Activated CD4-positive, alpha-beta memory T cell treated with anti-CD3 and anti-CD28 coated beads for 36 hours (primary cell): Measurements from ENCODE around the gene MAML2. TPM values are rescaled to one million over a fixed set of nuclear protein-coding genes. Genes with fewer than 3 reads are reported as not detected.

ENCODE experiments used
- CTCF ChIA-PET: fragments of 350-600 bp; sonication (Branson Sonifier 250); formaldehyde crosslinking; loops from one replicate; lab custom pipeline; 2021; ENCODE audit warnings: antibody characterized with exemption, inconsistent platforms; lab: Charles Lee
- POLR2A ChIA-PET: fragments of 350-600 bp; sonication (Branson Sonifier 250); formaldehyde crosslinking; loops from one replicate; lab custom pipeline; 2021; ENCODE audit warnings: antibody characterized with exemption; lab: Charles Lee
- DNase-seq: peaks from one replicate; pipeline ENCODE4 v3.0.0-alpha.2; 2020
- H3K27ac Mint-ChIP-seq: one replicate; pipeline ENCODE4 v1.8.0; 2021; ENCODE audit warnings: mixed read lengths
- H3K27me3 Mint-ChIP-seq: one replicate; pipeline ENCODE4 v1.8.0; 2021; ENCODE audit warnings: mixed read lengths
- H3K36me3 Mint-ChIP-seq: one replicate; pipeline ENCODE4 v1.8.0; 2021; ENCODE audit warnings: mixed read lengths
- H3K4me1 Mint-ChIP-seq: one replicate; pipeline ENCODE4 v1.8.0; 2021; ENCODE audit warnings: low read depth, mixed read lengths
- H3K4me3 Mint-ChIP-seq: one replicate; pipeline ENCODE4 v1.8.0; 2021; ENCODE audit warnings: mild to moderate bottlenecking, mixed read lengths
- H3K9me3 Mint-ChIP-seq: one replicate; pipeline ENCODE4 v1.8.0; 2021; ENCODE audit warnings: mixed read lengths
- intact Hi-C: fragments of 100-400 bp; cut with micrococcal nuclease; formaldehyde crosslinking; loops from one replicate; pipeline ENCODE4 v1.15.1; 2023
- total RNA-seq, 2 experiments: library from RNA; stranded (reverse); gene quantifications; one replicate each; pipeline ENCODE4 v1.2.3, GENCODE V29; 2021

The MAML2 gene
- total RNA-seq, 2 experiments from 2014 or later: 24.2 TPM

DNA sequence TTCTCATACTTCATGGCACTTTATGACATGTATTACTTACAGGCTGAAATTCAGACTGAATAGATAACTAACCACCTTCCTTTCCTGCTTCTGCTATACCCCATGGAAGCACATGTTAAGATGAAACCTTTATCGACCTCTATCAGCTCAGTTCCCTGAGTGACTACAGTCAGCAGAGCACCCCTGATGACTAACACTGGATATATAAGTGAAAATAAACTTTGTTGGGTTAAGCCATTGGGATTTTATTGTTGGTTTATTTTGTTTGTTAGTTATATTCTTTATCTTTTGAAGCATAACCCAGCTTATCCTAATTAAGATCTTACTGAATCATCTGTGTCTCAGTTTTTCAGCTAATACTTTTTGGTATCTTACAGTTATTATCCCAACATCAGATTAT is 23.0 kb upstream of the MAML2 start:
- CTCF ChIA-PET: interaction anchor here (0.8 to 1.2 kb wide), 3 partner anchors 23 to 28 kb away, joined by 3 to 4 read pairs (median 4); partner anchors contain the start of genes CCDC82, JRKL and MAML2
- POLR2A ChIA-PET: interaction anchor here (0.6 kb wide), 1 partner anchor 72 kb away, joined by 7 read pairs; no protein-coding TSS in a partner anchor
- peaks cover 26% of the 10 kb centered on the region for H3K36me3 Mint-ChIP-seq

DNA sequence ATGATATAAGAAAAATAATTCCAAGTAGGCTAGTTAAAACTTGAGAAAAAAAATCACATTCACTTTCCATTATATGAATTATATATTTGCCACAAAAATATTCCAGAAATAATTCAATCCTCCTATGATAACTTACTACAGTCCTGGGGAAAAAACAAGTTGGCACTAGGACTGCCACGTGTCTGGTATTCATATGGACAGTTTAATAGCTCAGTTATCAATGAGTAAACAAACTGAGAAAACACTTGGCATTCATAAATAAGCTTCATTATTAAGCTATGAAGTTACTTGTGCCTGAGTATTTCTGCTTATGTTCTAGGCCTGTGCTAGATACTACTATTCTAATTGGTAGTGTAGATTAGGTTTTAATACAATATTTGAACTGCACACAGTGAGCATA is 22.5 kb upstream of the MAML2 start:
- POLR2A ChIA-PET: interaction anchor here (0.6 kb wide), 1 partner anchor 71 kb away, joined by 7 read pairs; no protein-coding TSS in a partner anchor
- CTCF ChIA-PET: interaction anchor here (0.8 to 1.2 kb wide), 3 partner anchors 22 to 29 kb away, joined by 3 to 4 read pairs (median 4); partner anchors contain the start of genes CCDC82, JRKL and MAML2
- intact Hi-C loops: no loop called here
- Mint-ChIP-seq H3K4me1 (no peaks in the 10 kb centered on the region), H3K4me3 (no peak overlapping the region), H3K27me3 (no peaks in the 10 kb centered on the region), H3K9me3 (no peaks in the 10 kb centered on the region), H3K36me3 (peaks cover 23% of the 10 kb centered on the region), H3K27ac (no peak overlapping the region)
- no peak for DNase-seq

More for the DNA sequence above, 23.0 kb upstream of the MAML2 start:
- no peaks in the 10 kb centered on the region for H3K4me1 Mint-ChIP-seq
- no peaks in the 10 kb centered on the region for H3K9me3 Mint-ChIP-seq
- intact Hi-C loops: no loop called here
- DNase-seq: no peak
- H3K27me3 Mint-ChIP-seq: no peaks in the 10 kb centered on the region
- no peak overlapping the region for H3K27ac Mint-ChIP-seq
- no peak overlapping the region for H3K4me3 Mint-ChIP-seq

- no peaks in the 10 kb centered on the region for H3K9me3 Mint-ChIP-seq
- DNase-seq: no peak
- H3K27me3 Mint-ChIP-seq: no peaks in the 10 kb centered on the region
- no peak overlapping the region for H3K27ac Mint-ChIP-seq
- intact Hi-C loops: no loop called here
- H3K36me3 Mint-ChIP-seq: peaks cover 24% of the 10 kb centered on the region
- POLR2A ChIA-PET: interaction anchor here (0.9 kb wide), 1 partner anchor 134 kb away, joined by 3 read pairs; no protein-coding TSS in a partner anchor
- H3K4me3 Mint-ChIP-seq: no peak overlapping the region
- H3K4me1 Mint-ChIP-seq: peaks cover 17% of the 10 kb centered on the region
- CTCF ChIA-PET: interaction anchor here (0.9 to 1.2 kb wide), 4 partner anchors 27 to 513 kb away, joined by 3 to 5 read pairs (median 3); no protein-coding TSS in a partner anchor
These were observed 18.8 kb upstream of the MAML2 start for GRCh38 chr11:96361778-96362177.

DNA sequence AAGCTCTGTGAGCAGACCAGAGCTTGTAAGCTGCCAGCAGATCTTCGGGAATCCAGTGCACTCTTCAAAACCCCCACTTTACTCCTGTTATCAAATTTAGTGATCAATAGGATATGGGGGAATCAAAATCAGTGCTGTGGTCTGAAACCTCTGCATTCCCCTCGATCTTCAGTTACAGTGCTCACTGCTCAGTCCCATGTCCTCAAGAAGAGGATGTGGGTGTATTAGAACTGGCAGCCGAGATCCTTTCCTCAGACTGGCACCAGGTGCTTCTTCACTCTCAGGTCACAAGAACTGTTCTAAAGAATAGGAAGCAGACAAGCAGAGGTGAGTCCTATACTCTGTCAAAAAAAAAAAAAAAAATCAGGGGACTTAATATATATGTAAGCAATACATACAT is 15.3 kb upstream of the MAML2 start:
- no peak overlapping the region for H3K4me3 Mint-ChIP-seq
- no peaks in the 10 kb centered on the region for H3K27me3 Mint-ChIP-seq
- H3K27ac Mint-ChIP-seq: no peak overlapping the region
- peaks cover 45% of the 10 kb centered on the region for H3K36me3 Mint-ChIP-seq
- POLR2A ChIA-PET: interaction anchor here (1.1 kb wide), 1 partner anchor 15 kb away, joined by 4 read pairs; the partner anchor contains the start of gene MAML2
- DNase-seq: no peak
- H3K4me1 Mint-ChIP-seq: peaks cover 21% of the 10 kb centered on the region
- no peaks in the 10 kb centered on the region for H3K9me3 Mint-ChIP-seq
- intact Hi-C loops: loop anchor here (2.0 kb wide), 1 partner anchor 30 kb away; the partner anchor contains the start of gene CCDC82
- CTCF ChIA-PET: interaction anchor here (3.1 kb wide), 1 partner anchor 15 kb away, joined by 17 read pairs; the partner anchor contains the start of gene MAML2

DNA sequence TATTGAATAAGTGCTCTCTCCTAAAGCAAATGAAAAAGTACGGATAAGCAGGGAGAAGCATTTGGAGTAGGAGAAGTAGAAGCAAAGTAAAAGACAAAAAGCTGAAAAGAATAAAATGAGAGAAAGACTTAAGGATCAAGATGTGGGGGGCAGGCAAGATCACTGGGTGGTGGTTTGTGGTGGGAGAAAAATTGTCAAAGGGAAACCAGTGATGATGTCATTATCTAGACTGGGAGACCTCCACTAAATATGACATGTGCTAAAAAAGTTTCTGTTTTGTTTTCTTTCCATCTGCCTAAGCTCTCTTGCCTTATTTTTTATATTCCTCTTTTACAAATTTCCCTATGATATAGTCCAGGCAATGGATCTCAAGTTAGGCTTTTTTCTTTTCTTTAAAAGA is 14.8 kb upstream of the MAML2 start:
- no peaks in the 10 kb centered on the region for H3K27me3 Mint-ChIP-seq
- no peak overlapping the region for H3K4me3 Mint-ChIP-seq
- H3K36me3 Mint-ChIP-seq: peaks cover 45% of the 10 kb centered on the region
- ChIA-PET CTCF (interaction anchor here (0.6 to 3.1 kb wide), 2 partner anchors 14 to 1210 kb away, joined by 3 to 17 read pairs; partner anchors contain the start of gene MAML2), POLR2A (interaction anchor here (1.1 kb wide), 1 partner anchor 15 kb away, joined by 4 read pairs; the partner anchor contains the start of gene MAML2)
- H3K9me3 Mint-ChIP-seq: no peaks in the 10 kb centered on the region
- H3K4me1 Mint-ChIP-seq: peaks cover 21% of the 10 kb centered on the region
- intact Hi-C loops: loop anchor here (2.0 kb wide), 1 partner anchor 31 kb away; the partner anchor contains the start of gene CCDC82
- no peak overlapping the region for H3K27ac Mint-ChIP-seq
- DNase-seq: no peak

DNA sequence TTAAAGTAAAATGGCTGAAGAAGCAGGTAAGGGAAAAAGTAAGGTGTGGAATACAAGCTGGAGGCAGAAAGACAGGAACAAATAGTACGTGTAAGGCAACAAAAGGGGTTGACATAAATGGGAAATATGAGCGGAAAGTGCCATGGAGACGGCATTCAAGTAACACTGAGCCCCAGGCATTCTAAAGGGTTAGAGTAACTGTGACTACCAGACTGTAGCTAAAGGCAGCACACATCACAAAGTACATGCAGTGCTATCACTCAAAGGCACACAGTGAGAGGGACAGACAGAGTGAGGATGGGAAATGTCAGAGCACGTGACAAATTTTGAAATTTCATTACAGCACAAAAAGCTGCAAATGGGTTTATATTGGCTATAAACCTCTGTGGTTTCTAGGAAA is 13.9 kb upstream of the MAML2 start:
- POLR2A ChIA-PET: no interaction called here
- intact Hi-C loops: no loop called here
- H3K36me3 Mint-ChIP-seq: peaks cover 41% of the 10 kb centered on the region

GRCh38 chr11:96342014-96342960 is 708 bp downstream of the MAML2 start:
- peak overlapping the region; percentile 86 for H3K4me3 Mint-ChIP-seq
- POLR2A ChIA-PET: interaction anchor here (0.5 to 2.9 kb wide), 31 partner anchors 10 to 552 kb away, joined by 3 to 17 read pairs (median 4); partner anchors contain the start of genes CCDC82, CEP57, FAM76B and JRKL
- CTCF ChIA-PET: interaction anchor here (0.6 to 7.6 kb wide), 77 partner anchors 7 to 552 kb away, joined by 3 to 93 read pairs (median 4); partner anchors contain the start of genes CCDC82, CEP57 and JRKL
- intact Hi-C loops: loop anchor here (2.0 to 5.0 kb wide), 3 partner anchors 95 to 1190 kb away; no protein-coding TSS in a partner anchor
- H3K9me3 Mint-ChIP-seq: peaks cover 3% of the 10 kb centered on the region
- peaks cover 35% of the 10 kb centered on the region for H3K4me1 Mint-ChIP-seq
- peaks cover 30% of the 10 kb centered on the region for H3K36me3 Mint-ChIP-seq
- no peaks in the 10 kb centered on the region for H3K27me3 Mint-ChIP-seq
- DNase-seq: no peak
- peak overlapping the region; percentile 95 for H3K27ac Mint-ChIP-seq

More for the DNA sequence above, 13.9 kb upstream of the MAML2 start:
- H3K4me1 Mint-ChIP-seq: peaks cover 21% of the 10 kb centered on the region
- H3K4me3 Mint-ChIP-seq: no peak overlapping the region
- no peak for DNase-seq
- H3K27ac Mint-ChIP-seq: no peak overlapping the region
- CTCF ChIA-PET: interaction anchor here (0.6 to 3.1 kb wide), 2 partner anchors 13 to 14 kb away, joined by 6 to 17 read pairs; partner anchors contain the start of gene MAML2
- no peaks in the 10 kb centered on the region for H3K27me3 Mint-ChIP-seq
- no peaks in the 10 kb centered on the region for H3K9me3 Mint-ChIP-seq

DNA sequence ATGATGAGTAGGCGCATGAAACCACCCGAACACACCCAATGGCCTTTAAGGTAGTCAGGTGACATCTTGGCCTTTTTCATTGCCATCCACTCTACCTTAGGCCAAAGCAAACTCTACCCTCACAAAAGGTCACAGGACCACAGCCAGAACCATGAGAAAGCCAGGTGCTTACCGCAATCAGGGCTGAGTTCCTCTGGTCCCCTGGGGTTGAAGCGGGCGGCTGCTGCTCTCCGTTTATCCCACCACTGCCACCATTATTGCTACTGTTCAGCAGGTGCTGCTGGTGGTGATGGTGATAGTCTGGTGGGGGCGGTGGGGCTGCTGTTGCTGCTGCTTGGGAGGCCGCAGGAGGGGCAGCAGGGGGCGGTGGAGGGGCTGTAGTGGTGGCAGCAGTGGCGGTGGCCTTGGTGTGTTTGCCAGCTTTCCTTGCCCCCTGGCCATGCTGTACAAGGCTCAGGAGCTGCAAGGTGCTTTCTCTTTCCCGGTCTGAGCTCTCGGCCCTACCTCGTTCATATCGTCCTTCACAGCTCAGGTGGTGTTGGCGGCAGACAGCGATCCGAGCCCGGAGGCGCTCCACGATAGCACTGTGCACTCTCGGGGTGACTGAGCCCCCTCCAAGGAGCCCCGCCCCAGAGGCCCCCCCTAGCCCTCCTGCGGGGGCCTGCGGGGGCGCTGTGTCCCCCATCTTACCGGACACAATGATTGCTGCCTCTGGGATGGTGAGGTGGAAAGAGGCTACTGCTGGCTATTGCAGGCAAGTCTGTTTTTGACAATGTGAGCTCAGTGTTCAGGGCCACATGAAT is 1.6 kb downstream of the MAML2 start:
- Mint-ChIP-seq H3K4me1 (peaks cover 43% of the 10 kb centered on the region), H3K4me3 (peak overlapping the region; percentile 86), H3K27ac (peak overlapping the region; percentile 95), H3K36me3 (peaks cover 33% of the 10 kb centered on the region), H3K27me3 (no peaks in the 10 kb centered on the region), H3K9me3 (peaks cover 3% of the 10 kb centered on the region)
- DNase-seq: peak; percentile 81
- ChIA-PET POLR2A (interaction anchor here (0.6 to 4.1 kb wide), 13 partner anchors 9 to 551 kb away, joined by 3 to 18 read pairs (median 5); partner anchors contain the start of genes CCDC82, CEP57, FAM76B and JRKL), CTCF (interaction anchor here (0.6 to 7.6 kb wide), 27 partner anchors 14 to 505 kb away, joined by 3 to 93 read pairs (median 7); partner anchors contain the start of genes CCDC82 and JRKL)
- intact Hi-C loops: loop anchor here (1.0 to 5.0 kb wide), 5 partner anchors 95 to 1189 kb away; partner anchors contain the start of gene MTMR2

- Mint-ChIP-seq H3K36me3 (peaks cover 39% of the 10 kb centered on the region), H3K27ac (peak overlapping the region; percentile 95), H3K4me3 (peak overlapping the region; percentile 86), H3K9me3 (peaks cover 3% of the 10 kb centered on the region), H3K4me1 (peaks cover 50% of the 10 kb centered on the region), H3K27me3 (no peaks in the 10 kb centered on the region)
- CTCF ChIA-PET: interaction anchor here (0.8 to 7.6 kb wide), 12 partner anchors 8 to 504 kb away, joined by 3 to 93 read pairs (median 4); no protein-coding TSS in a partner anchor
- POLR2A ChIA-PET: interaction anchor here (1.0 to 4.1 kb wide), 9 partner anchors 8 to 279 kb away, joined by 3 to 18 read pairs (median 8); partner anchors contain the start of genes CCDC82 and JRKL
- intact Hi-C loops: loop anchor here (5.0 kb wide), 1 partner anchor 1188 kb away; no protein-coding TSS in a partner anchor
- no peak for DNase-seq
These were observed 2.5 kb downstream of the MAML2 start for GRCh38 chr11:96340555-96340885.

GRCh38 chr11:96339706-96340554 is 3.1 kb downstream of the MAML2 start:
- no peak for DNase-seq
- Mint-ChIP-seq H3K4me3 (peak overlapping the region; percentile 86), H3K9me3 (peaks cover 1% of the 10 kb centered on the region), H3K27me3 (no peaks in the 10 kb centered on the region), H3K27ac (peak overlapping the region; percentile 95), H3K36me3 (peaks cover 42% of the 10 kb centered on the region), H3K4me1 (peaks cover 52% of the 10 kb centered on the region)
- CTCF ChIA-PET: interaction anchor here (0.8 to 7.6 kb wide), 16 partner anchors 8 to 504 kb away, joined by 3 to 93 read pairs (median 4); no protein-coding TSS in a partner anchor
- POLR2A ChIA-PET: interaction anchor here (1.0 to 4.1 kb wide), 10 partner anchors 10 to 278 kb away, joined by 3 to 28 read pairs (median 6); partner anchors contain the start of genes CCDC82 and JRKL
- intact Hi-C loops: loop anchor here (2.0 to 5.0 kb wide), 2 partner anchors 47 to 1188 kb away; no protein-coding TSS in a partner anchor
